GM13976 (cell line): Measurements from ENCODE around the gene ZNF442.
"Not testable (repeated sequence)": the region's sequence is repeated elsewhere in the genome, so short reads cannot be mapped to it uniquely, and the experiment has no call there.

Source experiments
- DNase-seq: peaks from one replicate; pipeline ENCODE4 v3.0.0; 2012; ENCODE audit warnings: low spot score
- in situ Hi-C: fragments of 300-500 bp; cut with MboI; formaldehyde crosslinking; loops from one replicate; pipeline ENCODE4 v1.12.0; 2022; ENCODE audit warnings: low sequenced_read_pairs, mixed read lengths, inconsistent platforms; ENCODE audit not compliant: unreplicated experiment
- TF ChIP-seq, protein P1 (sequence below): IDR thresholded peaks from 2 replicates; pipeline ENCODE4 v1.5.1; 2012; ENCODE audit warnings: borderline replicate concordance, mild to moderate bottlenecking; ENCODE audit not compliant: insufficient read depth; ENCODE audit errors: extremely low read depth, missing control alignments, control extremely low read depth

Gene ZNF442

GRCh38 chr19:12379732-12380443 is 14.4 kb upstream of the ZNF442 start:
- in situ Hi-C loops: no loop called here
- TF ChIP-seq, protein P1, sequence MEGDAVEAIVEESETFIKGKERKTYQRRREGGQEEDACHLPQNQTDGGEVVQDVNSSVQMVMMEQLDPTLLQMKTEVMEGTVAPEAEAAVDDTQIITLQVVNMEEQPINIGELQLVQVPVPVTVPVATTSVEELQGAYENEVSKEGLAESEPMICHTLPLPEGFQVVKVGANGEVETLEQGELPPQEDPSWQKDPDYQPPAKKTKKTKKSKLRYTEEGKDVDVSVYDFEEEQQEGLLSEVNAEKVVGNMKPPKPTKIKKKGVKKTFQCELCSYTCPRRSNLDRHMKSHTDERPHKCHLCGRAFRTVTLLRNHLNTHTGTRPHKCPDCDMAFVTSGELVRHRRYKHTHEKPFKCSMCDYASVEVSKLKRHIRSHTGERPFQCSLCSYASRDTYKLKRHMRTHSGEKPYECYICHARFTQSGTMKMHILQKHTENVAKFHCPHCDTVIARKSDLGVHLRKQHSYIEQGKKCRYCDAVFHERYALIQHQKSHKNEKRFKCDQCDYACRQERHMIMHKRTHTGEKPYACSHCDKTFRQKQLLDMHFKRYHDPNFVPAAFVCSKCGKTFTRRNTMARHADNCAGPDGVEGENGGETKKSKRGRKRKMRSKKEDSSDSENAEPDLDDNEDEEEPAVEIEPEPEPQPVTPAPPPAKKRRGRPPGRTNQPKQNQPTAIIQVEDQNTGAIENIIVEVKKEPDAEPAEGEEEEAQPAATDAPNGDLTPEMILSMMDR: no peak
- DNase-seq: no peak

DNA sequence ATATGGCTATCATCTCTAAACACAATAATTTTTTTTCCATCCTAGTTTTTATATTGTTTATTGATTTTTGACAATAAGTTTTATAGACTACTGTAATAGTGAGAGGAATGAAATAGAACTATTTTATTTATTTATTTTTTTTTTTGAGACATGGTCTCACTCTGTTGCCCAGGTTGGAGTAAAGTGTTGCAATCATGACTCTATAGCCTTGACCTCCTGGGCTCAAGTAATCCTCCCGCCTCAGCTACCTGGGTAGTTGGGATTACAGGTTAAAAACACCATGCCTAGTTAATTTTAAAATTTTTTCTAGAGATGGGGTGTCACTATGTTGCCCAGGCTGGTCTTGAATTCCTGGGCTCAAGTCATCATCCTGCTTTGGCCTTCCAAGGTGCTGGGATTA is 8.5 kb upstream of the ZNF442 start:
- TF ChIP-seq, protein P1: no peak
- no peak for DNase-seq
- in situ Hi-C loops: no loop called here

GRCh38 chr19:12364391-12365235 is 870 bp downstream of the ZNF442 start:
- DNase-seq: peak; percentile 39

DNA sequence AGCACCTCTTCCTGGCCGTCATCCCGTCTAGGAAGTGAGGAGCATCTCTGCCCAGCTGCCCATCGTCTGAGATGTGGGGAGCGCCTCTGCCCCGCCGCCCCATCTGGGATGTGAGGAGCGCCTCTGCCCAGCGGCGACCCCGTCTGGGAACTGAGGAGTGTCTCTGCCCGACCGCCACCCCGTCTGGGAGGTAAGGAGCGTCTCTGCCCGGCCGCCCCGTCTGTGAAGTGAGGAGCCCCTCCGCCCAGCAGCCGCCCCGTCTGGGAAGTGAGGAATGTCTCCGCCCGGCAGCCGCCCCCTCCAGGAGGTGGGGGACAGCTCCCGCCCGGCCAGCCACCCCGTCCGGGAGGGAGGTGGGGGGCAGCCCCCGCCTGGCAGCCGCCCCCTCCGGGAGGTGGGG is 3.2 kb downstream of the ZNF442 start:
- DNase-seq, in situ Hi-C loops: not testable (repeated sequence)

More at GRCh38 chr19:12364391-12365235, 870 bp downstream of the ZNF442 start:
- in situ Hi-C loops: no loop called here
- TF ChIP-seq, protein P1: no peak

- no peak for DNase-seq
- in situ Hi-C loops: no loop called here
- TF ChIP-seq, protein P1: no peak
These were observed 12.1 kb downstream of the ZNF442 start for GRCh38 chr19:12353375-12353774.

GRCh38 chr19:12350890-12351197 is 14.6 kb downstream of the ZNF442 start:
- in situ Hi-C loops: no loop called here
- TF ChIP-seq, protein P1: no peak
- DNase-seq: no peak
